Fibroblast of skin of right biceps (primary cell): ENCODE data around the gene LZTFL1.
"Not testable (repeated sequence)": the region's sequence is repeated elsewhere in the genome, so short reads cannot be mapped to it uniquely, and the experiment has no call there.

Experiments used
- DNase-seq: peaks from one replicate; pipeline ENCODE4 v3.0.0-alpha.2; 2013

LZTFL1 gene

DNA sequence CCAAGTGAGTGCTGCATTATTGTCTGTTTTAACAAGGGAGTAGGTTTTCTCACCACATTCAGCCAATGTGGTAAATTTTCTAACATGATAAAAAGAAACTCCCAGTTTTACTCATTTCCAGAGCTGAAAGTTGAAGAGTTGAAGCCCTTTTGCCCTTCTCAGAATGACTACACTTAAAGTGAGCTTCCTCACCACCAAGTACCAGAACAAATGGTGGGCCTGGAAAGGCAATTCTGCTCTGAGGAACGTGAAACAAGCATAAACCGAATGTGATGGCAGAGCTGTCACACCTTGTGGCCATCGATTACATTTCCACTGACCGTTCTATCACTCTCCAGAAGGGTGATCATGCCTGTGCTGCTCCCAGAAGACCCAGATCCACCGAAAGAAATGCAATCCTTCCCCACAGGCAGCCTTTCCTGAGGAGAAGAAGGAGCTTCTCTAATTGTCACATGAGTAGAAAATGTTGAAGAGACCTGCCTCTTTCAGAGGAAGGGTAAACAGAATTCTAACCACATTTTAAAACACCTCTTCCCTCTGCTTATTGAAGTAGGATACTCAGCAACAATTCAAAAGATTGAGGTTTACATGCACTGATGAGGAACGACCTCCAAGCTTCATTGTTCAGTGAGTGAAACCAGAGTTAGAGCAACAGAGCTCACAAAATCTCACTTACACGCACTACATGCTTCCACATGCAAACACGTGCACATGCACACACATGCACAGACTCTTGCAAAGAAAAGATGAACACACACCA, 23.0 kb upstream of the LZTFL1 start:
- DNase-seq = no peak

DNA sequence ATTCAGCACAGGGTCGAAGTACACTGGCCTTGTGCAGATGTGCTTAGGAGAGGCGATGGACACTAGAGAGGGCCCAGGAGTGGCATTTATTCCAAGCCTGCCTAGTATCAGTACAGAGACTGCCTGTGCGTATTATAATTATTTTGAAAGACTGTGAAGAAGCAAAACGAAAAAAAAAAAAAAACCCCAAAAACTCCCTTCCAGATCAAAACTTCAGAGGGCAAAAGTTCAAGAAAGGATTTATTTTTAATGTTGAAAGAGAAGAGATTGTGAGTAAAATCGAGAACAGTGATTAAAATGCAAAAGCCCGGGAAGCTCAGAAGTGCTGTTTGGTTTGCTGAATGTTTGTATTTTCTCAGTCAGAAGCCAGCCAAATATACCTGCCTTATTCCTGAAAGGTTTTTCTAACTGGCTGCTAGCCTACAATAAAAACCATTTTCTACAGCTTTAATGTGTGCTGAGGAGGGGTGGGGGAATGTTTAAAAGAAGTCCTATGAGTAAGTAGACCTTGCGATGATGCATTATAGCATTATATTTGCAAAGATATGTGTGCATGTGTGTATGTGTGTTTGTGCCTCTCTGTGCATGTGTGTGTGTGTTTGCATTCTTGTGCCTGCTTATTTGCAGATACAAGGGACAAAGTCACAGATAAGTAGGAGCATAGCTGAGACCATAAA, 19.3 kb upstream of the LZTFL1 start:
- DNase-seq = no peak

DNA sequence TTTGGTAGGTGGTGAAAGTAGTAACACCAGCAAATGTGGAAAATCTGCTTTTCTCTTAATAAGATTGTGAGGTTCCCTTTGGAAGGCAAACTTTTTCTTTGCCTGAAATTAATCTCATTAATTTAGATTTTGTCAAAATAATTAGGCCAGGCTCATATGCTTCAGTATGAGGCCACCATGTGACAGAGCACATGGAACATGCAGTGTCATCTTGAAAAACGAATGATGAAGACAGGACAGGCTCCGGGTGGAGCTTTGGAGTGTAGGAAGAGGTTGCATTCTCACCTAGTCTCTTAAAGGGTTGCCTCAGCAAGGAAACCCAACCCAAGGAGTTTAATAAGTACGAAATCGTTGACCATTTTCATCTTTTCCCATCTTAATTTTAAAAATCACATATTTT, 18.6 kb upstream of the LZTFL1 start:
- no peak for DNase-seq

DNA sequence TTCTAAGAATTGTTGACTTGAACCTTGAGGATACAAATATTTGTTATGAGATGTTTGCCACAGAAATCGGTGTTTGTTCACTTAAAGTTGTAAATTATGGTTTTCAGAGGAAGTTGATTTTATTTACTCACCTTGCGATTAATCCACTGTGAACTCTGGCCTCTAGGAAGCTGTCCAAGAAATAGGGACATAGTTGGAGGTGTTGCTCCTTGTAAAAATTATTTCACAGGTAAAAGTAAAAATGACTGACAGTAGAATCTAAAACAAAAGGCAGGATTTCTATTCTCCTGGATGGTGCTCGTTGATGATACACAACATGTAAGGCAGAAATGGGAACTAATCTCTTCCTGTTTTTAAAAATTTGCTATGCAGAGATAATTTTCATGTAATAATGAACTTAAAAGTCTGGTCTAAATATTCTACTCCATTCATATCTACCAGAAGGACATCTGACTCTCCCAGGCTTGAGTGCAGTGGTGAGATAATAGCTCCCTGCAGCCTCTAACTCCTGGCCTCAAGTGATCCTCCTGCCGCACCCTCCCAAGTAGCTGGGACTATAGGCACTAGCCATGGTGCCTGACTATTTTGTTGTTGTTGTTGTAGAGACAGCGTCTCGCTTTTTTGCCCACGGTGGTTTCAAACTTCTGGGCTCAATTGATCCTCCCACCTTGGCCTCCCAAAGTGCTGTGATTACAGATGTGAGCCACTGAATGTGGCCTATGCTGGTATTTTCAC, 17.1 kb upstream of the LZTFL1 start:
- DNase-seq = no peak

DNA sequence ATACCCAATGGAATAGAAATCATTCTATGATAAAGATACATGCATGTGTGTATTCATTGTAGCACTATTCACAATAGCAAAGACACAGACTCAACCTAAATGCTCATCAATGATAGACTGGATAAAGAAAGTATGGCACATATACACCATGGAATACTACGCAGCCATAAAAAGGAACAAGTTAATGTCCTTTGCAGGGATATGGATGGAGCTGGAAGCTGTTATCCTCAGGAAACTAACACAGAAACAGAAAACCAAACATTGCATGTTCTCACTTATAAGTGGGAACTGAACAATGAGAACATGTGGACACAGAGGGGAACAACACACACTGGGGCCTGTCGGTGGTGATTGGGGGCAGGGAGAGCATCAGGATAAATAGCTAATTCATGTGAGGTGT, 15.1 kb upstream of the LZTFL1 start:
- DNase-seq = not testable (repeated sequence)

DNA sequence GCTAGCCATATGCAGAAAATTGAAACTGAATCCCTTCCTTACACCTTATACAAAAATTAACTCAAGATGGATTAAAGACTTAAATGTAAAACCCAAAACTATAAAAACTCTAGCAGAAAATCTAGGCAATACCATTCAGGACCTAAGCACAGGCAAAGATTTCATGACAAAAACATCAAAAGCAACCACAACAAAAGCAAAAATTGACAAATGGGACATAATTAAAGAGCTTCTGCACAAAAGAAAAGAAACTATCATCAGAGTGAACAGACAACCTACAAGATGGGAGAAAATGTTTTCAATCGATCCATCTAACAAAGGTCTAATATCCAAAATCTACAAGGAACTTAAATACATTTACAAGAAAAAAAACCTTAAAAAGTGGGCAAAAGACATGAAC, 14.4 kb upstream of the LZTFL1 start:
- not testable (repeated sequence) for DNase-seq

DNA sequence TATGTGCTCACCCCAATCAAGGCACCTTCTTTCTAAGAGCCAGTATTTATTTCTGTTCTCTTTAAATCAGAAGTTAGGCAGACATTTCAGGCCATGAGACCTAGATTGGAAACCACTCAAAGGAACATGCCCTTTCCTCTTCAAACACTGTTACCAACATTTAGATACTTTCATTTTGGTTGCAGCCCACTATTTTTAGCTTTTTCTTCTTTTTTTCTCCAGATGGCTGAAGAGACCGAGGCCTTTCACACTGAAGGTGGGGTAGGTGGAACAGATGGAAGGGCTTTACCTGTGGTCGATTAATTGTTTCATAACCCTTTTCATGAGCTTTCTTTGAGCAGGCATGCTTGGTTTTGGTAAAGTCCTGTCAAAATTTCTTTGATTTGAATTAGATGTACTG, 10.9 kb upstream of the LZTFL1 start:
- no peak for DNase-seq

DNA sequence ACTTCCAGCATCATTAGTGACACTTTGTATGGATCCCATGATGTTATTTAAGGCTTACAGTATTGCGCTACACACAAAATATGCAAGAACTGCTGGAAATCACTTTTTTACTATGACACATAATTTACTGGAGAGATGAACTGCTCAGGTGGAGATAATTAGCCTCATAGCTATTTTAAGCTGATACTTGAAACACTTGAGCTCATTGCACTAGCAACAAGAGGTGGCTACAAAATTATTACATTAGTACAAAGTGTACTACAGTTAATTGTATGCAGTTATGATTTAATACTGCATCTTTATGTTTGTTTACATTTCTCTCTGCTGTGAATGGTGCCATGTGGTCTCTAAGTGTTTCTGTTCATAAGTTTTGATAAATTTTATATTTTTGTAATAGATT, 6.5 kb upstream of the LZTFL1 start:
- DNase-seq = no peak

DNA sequence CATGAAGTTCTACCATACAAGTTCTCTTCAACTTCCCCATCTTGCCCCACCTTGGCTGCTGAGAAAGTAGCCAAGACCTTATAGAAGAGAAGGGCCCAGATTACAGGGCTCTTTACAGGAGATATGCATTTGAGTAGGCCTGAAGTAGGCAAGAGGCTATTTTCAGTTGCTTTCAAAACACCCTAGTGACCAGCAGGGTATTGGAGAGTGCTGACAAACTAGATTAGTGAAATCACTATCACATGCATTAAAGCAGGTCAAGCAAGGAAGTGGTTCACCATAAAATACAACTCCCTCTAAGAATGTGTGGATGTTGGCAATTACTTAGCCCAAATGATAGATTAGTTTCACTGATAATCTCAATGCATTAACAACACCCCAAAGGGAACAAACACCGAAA, 2.7 kb upstream of the LZTFL1 start:
- DNase-seq = no peak

DNA sequence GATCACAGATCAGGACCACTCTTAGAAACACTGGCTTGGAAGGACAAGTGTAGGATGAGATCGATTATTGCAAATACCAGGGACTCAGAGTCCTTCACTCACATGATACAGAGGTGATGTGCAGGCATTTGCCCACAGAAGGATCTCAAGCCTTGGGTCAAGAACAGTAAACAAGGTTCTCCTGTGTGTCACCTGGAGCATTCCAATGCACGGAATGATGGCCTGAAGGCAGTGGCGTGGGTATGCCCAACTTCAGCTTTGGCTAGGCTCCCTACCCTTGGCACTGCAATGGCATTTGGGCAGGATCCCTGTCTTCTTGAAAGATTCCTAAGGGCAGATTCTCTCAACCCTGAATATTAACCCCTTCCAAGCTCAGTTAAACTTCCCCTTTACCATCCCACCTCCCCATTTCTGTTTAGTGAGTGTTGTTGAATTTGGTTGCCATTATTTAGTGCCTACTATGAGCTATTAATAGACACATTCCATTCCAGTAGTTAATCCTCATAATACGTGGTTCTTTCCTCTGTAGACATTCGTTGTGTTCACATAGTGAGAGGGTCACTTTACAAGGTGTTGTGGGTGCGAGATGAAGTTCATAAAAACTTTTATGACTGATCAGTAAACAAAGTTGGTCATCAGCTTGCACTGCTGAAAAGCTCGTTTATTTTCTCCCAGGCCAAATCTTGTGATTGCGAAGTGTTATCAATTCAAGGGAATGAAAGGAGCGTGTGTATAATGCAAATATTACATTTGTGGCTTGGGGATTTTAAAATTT, 1.1 kb upstream of the LZTFL1 start:
- no peak for DNase-seq

DNA sequence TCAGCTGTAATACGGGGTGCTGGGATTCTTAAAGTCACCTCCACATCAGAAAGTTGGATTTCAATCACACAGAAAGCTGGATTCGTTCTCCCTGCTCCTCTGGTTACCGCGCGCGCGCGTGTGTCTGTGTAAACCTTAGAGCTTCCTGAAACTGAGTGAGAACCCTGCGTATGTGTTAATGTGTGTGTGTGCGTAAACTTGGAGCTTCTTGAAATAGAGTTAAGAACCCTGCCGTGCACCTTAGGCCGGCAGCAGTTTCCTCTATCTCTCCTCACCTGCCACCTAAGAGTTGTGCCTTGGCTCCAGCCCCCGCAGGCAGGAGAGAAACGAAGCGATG, 531 bp downstream of the LZTFL1 start:
- DNase-seq = peak; percentile 15

DNA sequence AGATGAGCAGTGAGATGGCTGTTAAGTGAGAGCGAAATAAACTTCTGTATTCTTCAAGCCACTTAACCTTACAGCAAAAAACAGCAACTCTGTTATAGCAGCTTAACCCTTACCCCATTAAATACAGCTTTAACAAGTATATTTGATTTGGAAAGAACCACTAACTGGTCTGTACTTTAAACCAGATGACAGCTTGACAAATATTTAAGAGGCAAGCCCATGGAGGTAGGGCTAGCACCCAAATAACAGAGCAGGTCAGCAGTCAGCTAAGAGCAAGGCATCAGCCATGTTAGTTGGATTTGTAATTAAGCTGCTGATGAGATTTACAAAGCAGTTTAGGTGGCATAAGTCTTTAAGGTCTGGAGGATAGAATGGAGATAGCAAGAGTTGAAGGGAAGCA, 3.5 kb downstream of the LZTFL1 start:
- no peak for DNase-seq

DNA sequence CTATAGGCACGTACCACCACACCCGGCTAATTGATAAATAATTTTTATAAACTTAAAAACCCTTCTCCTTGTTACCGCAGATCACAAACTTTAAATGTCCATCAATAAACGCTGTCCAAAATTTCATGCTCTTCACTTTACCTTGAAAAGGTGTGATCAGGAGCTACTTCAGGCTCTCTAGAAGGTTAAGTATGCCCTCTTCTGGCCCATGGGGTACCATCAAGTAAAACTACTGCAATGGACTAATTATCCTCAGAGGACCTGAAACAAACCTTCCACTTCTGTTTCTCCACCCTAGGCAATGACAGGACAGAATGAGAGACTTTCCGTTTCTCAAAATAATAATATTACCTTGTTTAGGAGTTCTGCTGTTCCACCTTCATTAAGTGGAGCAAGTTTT, 9.2 kb downstream of the LZTFL1 start:
- no peak for DNase-seq

DNA sequence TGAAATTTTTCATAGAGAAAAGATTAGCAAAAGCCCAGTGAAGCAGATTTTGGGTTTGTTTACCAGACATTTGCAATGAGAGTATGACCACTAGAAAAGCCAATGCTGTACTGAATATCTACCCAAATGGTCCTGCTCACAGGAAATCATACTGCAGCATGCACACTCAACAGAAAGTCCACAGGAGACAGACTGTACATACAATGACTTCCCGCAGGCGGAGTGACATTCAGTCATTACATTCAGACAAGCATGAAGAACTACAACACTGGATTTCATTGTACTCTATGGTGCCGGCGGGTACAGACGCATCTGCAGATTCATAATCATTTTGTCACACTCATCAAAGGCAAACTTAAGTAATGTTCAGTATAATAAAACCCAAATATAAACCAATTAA, 11.8 kb downstream of the LZTFL1 start:
- DNase-seq = no peak

DNA sequence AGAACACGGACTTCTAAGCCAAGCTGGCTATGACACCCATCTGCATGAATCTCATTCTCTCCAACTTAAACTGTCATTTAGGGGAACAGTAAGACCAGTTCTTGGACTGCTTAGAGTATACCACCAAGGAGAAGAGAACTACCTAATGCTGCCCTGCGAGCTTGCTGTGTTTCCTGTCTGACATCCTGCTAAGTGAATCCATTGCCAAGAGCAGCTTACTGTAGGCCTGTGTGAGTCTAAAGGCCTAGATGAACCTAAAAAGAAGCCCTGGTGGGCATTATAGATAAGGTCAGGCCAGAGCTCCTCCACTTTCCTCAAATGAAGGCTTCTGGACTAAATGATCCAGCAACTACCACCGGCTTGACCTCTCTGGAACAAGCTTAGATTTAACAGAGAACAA, 15.0 kb downstream of the LZTFL1 start:
- DNase-seq = no peak

DNA sequence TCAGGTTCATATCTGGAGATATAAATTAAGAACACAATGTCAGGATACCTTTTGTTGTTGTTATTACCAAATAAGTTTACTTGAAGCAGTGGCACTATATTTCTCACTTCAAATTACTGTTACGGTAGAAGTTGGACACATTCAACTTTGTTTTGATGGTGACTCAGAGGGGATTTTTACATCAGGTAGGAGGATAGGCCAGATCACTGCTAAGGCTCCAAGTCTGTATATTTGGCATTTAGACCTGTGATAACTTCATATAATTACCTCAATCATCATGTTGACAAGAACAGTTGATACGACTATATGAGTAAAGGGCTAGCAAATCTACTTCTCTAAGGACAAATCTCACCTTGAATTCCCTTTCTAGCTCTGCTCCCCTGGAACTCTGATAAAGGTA, 15.6 kb downstream of the LZTFL1 start:
- DNase-seq = no peak

DNA sequence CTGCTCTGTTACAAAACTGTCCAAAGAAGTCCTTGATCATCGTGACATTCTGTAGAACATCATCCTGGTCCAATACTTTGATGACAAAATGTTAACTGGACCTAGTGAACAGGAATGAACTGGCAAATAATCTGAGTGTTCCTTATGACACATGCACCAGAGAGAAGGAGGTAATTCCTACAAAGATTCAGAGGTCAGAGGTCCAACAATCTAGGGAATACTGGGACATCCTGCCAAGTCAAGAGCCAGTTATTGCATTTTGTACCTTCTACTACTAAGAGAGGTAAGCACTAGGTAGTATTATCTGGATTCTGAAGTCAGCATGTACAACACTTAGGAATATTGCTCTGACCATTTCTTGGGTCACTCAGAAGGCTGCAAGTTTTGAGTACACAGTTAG, 20.8 kb downstream of the LZTFL1 start:
- DNase-seq = no peak

DNA sequence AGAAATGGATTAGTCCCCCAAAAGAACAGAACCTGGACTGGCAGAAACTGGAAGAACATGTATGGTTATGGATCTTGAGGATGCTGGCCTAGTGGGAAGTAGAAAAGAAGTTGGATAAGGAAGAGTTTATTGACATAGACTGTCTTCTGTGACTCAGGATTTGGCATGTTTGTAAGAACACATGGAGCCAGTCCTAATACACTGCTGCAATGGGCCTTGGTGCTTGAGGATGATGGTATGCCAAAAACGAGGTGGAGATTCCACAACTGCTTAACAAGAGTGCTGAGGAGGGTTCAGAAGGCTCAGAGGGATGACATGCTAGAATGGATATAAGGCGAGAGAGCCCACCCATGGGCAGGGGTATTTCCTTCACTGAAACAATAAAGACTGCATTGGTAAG, 22.4 kb downstream of the LZTFL1 start:
- peak; percentile 35 for DNase-seq

DNA sequence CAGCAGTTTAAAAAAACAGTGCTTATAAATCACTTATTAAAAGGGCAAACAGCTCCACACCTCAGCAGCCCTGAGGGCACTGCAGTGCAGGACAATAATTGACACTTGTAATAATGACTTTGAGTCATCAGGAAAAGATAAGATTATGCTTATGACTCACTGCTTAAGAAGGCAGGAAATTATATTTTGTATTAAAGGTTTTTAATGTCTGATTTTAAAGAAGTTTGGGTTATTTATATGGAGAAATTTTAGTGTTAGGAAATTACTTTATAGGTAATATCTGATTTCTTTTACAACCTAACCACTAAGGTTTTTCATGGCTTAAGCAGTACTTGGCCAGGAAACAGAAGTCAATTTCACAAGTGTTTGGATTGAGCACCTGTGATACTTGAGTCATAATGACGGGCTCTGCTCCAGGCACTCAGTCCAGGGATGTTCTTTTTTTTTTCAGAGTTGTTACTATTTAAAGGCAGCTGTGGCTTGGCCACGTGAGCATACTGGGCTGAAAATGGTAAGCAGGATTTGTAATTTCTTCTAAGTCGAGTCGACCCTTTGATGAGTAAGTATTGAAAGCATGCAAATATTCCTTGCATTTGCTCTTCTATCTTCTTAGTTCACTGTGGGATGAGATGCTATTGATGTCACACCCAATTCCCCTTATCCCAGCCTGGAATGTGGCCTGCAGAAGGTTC, 23.9 kb downstream of the LZTFL1 start:
- DNase-seq = peak; percentile 96

DNA sequence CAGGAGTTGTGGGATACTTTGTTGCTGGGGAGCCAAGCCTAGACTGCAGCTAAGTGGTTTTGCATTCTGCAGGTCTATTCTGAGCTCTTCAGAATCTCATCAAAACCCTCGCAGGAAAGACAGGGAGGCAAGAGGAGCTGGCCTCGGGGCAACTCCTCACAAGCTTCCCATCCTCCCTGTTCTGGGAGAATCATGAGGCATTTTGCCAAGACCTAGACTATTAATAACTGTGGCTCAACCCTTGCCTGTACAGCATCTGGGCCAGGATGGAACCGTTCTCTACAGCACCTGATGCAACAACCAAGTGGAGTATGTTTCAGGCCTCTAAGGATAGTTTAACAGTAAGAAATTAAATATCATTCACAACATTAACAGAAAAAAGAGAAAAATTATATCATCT, 25.4 kb downstream of the LZTFL1 start:
- peak; percentile 16 for DNase-seq

DNA sequence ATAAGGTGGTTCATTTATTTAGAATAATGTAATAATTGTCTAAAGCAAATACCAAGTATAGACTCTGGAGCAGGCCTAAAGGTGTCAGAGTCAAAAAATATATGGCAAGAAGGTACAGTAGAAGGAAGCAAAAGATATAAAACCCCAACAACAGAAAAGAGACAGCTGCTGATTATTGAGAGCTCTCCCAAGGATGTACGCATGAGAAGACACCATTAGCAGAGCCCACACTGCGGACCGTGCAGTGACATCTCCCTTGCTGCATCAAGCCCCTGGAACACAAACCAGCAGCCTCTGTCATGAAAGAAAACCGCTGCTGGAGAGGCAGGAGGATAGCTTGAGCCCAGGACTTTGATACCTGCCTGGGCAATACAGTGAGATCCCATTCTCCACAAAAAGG, 27.6 kb downstream of the LZTFL1 start:
- DNase-seq = no peak

DNA sequence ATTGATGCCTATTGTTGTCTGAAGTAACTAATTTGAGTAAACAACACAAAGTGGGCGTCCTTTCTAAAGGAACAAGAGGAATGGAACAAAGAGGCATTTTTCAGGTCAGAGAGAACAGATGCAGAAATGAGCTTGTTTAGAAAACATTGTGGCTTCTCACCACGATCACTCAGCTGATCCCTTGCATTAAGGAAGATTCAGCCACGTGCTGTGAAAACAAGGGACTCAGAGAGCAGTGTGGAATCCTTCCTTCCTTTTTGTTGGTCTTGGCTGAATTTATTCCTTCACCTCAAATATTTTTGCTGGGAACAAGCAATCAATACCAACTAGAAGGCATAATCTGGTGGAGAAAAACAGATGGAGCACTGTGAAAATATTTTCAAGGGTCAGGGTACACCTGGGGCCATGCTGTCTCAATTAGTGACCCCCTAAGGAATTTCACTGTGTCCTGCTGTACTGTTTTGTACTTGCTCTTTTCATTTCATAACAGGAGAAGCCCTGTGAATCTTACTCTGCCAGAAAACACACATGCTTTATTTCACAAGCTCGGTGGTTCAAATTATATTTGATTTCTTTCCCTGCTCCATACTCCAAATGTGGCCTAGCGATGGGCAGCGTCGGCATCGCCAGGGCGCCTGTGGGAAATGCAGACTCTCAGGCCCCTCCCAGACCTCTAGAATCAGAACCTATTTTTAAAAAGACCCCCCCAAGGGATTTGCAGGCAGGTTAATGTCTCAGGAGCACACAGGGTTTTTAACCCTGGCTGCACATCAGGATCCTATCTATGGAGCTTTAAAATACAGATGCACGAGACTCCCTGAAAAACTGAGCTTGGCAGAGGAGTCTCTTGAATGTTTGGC, 34.0 kb downstream of the LZTFL1 start:
- no peak for DNase-seq
